SU-DHL-6 (cell line): Measurements from ENCODE around the gene USF1.

Experiments used
- H2AFZ ChIP-seq: fragments of 200-600 bp; sonication (generic); 2 replicates; pipeline ENCODE4 v1.6.1; 2014; ENCODE audit warnings: low read depth, mild to moderate bottlenecking, moderate library complexity, mixed read lengths, antibody characterized with exemption, low read length; ENCODE audit not compliant: severe bottlenecking
- H3F3A ChIP-seq: fragments of 200-600 bp; shearing (Covaris generic); 2 replicates; pipeline ENCODE4 v1.6.0; 2016; ENCODE audit warnings: antibody characterized with exemption, mild to moderate bottlenecking; ENCODE audit not compliant: insufficient read depth
- H3K27ac ChIP-seq: fragments of 200-600 bp; sonication (generic); 2 replicates; pipeline ENCODE4 v1.5.1; 2016; ENCODE audit warnings: low read depth, mild to moderate bottlenecking, low read length, moderate library complexity, mixed read lengths
- H3K27me3 ChIP-seq: fragments of 200-600 bp; sonication (generic), shearing (Covaris generic); 2 replicates; pipeline ENCODE4 v1.6.0; 2014; ENCODE audit warnings: mild to moderate bottlenecking, low read length
- H3K36me3 ChIP-seq: fragments of 200-600 bp; sonication (generic); 2 replicates; pipeline ENCODE4 v1.6.1; 2014; ENCODE audit warnings: mild to moderate bottlenecking, low read length, mixed read lengths
- H3K4me2 ChIP-seq: fragments of 300-600, 200-600 bp; shearing (Covaris generic), sonication (generic); 2 replicates; pipeline ENCODE4 v1.6.0; 2014; ENCODE audit warnings: low read length, low read depth, mild to moderate bottlenecking; ENCODE audit not compliant: poor library complexity, severe bottlenecking
- H3K4me3 ChIP-seq: fragments of 200-600 bp; sonication (generic); 2 replicates; pipeline ENCODE4 v1.5.1; 2014; ENCODE audit warnings: antibody characterized with exemption, low read length, mild to moderate bottlenecking, mixed read lengths; ENCODE audit not compliant: insufficient read depth, poor library complexity, severe bottlenecking
- H3K79me2 ChIP-seq: fragments of 200-600 bp; sonication (generic); 2 replicates; pipeline ENCODE4 v1.6.1; 2014; ENCODE audit warnings: mild to moderate bottlenecking, low read length, moderate library complexity; ENCODE audit not compliant: insufficient read depth
- H3K9ac ChIP-seq: fragments of 200-600 bp; sonication (generic); 2 replicates; pipeline ENCODE4 v1.7.0; 2014; ENCODE audit warnings: mild to moderate bottlenecking, low read length
- H3K9me2 ChIP-seq: fragments of 200-600 bp; sonication (generic); replicated peaks from 2 replicates; pipeline ENCODE4 v1.6.1; 2014; ENCODE audit warnings: low read length; ENCODE audit not compliant: insufficient read depth
- H3K9me3 ChIP-seq: fragments of 200-600 bp; sonication (generic); 2 replicates; pipeline ENCODE4 v1.6.1; 2014; ENCODE audit warnings: low read length, mixed read lengths; ENCODE audit not compliant: insufficient read depth
- H4K20me1 ChIP-seq: fragments of 200-600 bp; sonication (generic); 2 replicates; pipeline ENCODE4 v1.6.1; 2014; ENCODE audit warnings: low read depth, mild to moderate bottlenecking, antibody characterized with exemption, low read length, moderate library complexity, mixed read lengths
- CTCF ChIP-seq: fragments of 200-600 bp; sonication (generic); IDR thresholded peaks from one replicate; pipeline ENCODE4 v1.5.1; 2017; ENCODE audit warnings: antibody characterized with exemption, mild to moderate bottlenecking, low read length, moderate library complexity; ENCODE audit not compliant: insufficient read depth, poor library complexity, severe bottlenecking
- EZH2phosphoT487 ChIP-seq: fragments of 200-600 bp; sonication (generic), shearing (Covaris generic); conservative IDR thresholded peaks from 2 replicates; pipeline ENCODE4 v1.6.1; 2018; ENCODE audit warnings: mild to moderate bottlenecking, antibody characterized with exemption, low read length, moderate library complexity, mixed read lengths

The USF1 gene

GRCh38 chr1:161021970-161022353, 23.8 kb downstream of the USF1 start:
- H3K9me3 ChIP-seq, result no peaks in the 10 kb centered on the region
- H3K9ac ChIP-seq, result peak overlapping the region; percentile 59; the same call in 1 of the 2 replicates

DNA sequence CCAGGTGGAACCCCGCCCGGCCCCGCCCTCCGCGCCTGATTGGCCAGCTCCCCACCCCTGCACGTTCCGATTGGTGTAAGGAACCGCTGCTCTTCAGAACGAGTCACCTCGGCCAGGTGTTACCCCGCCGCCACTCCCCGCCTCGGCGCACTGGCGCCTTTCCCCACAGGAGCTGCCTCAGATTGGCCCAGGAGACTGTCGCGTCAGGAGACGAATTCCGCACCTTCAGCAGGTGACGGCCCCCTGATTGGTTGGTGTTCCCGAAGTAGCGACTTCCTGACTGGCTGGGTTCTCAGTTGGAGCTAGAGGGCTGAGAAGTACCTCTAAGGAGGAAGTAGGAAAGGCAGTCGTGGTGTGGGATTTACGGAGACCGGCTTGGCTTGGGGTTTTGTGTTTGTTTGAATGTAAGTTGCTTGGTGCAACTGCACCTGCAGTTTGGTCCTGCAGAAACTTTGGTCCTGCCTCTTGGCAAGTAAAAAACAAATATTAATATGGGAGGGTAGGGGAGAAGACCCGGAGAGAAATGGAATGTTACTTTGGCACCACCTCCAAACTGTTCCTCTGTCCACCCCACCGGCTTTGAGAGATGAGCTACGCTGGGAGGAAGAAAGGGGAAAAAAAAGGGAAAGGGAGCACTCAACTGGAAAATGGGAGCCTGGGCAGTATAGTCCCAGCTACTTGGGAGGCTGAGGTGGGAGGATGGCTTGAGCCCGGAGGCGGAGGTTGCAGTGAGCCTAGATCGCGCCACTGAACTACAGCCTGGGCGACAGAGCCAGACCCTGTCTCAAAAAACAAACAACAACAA, 24.4 kb downstream of the USF1 start:
- Histone ChIP-seq H3K9me2 (no peaks in the 10 kb centered on the region), H3K9ac (peak overlapping the region; percentile 59), H3K79me2 (no peaks in the 10 kb centered on the region), H3K27me3 (0 out of 2 replicates have a peak, but pooled peaks cover 3% of the 10 kb centered on the region), H3K36me3 (no peaks in the 10 kb centered on the region), H3K4me2 (peak overlapping the region; percentile 68), H4K20me1 (no peaks in the 10 kb centered on the region), H3K27ac (no peak overlapping the region), H3K9me3 (no peaks in the 10 kb centered on the region), H3F3A (peaks cover 21% of the 10 kb centered on the region), H3K4me3 (peak overlapping the region; percentile 77), H2AFZ (peak overlapping the region; percentile 95)
- TF ChIP-seq CTCF (no peak), EZH2phosphoT487 (no peak)

More at GRCh38 chr1:161021970-161022353, 23.8 kb downstream of the USF1 start:
- Histone ChIP-seq H3K4me2 (peak overlapping the region; percentile 68), H4K20me1 (no peaks in the 10 kb centered on the region), H2AFZ (peak overlapping the region; percentile 95), H3K4me3 (peak overlapping the region; percentile 77), H3K27me3 (0 out of 2 replicates have a peak, but pooled peaks cover 3% of the 10 kb centered on the region), H3K27ac (no peak overlapping the region), H3K79me2 (no peaks in the 10 kb centered on the region), H3K36me3 (no peaks in the 10 kb centered on the region), H3F3A (peaks cover 21% of the 10 kb centered on the region), H3K9me2 (no peaks in the 10 kb centered on the region)
- no peak for TF ChIP-seq EZH2phosphoT487
- TF ChIP-seq CTCF, result no peak

GRCh38 chr1:161020509-161021164, 25.1 kb downstream of the USF1 start, which contains the start of gene F11R:
Gene F11R, minus strand, starts transcription at chr1:161021152. Its CDS starts 79 bp downstream, at chr1:161021073.
- Histone ChIP-seq H3K4me3 (peak within 1 kb of the TSS; percentile 77), H2AFZ (peak within 1 kb of the TSS; percentile 95), H3K4me2 (peak within 1 kb of the TSS; percentile 68), H3F3A (peaks cover 21% of the 10 kb centered on the region), H3K9me2 (no peaks in the 10 kb centered on the region), H3K27me3 (0 out of 2 replicates have a peak, but pooled peaks cover 3% of the 10 kb centered on the region), H3K27ac (no peak within 1 kb of the TSS), H4K20me1 (no peaks in the 10 kb centered on the region), H3K79me2 (no peaks in the 10 kb centered on the region), H3K9me3 (no peaks in the 10 kb centered on the region), H3K9ac (peak within 1 kb of the TSS; percentile 59), H3K36me3 (no peaks in the 10 kb centered on the region)
- no peak for TF ChIP-seq EZH2phosphoT487
- no peak for TF ChIP-seq CTCF
